ENCODE results near the gene COL18A1.

The COL18A1 gene

DNA sequence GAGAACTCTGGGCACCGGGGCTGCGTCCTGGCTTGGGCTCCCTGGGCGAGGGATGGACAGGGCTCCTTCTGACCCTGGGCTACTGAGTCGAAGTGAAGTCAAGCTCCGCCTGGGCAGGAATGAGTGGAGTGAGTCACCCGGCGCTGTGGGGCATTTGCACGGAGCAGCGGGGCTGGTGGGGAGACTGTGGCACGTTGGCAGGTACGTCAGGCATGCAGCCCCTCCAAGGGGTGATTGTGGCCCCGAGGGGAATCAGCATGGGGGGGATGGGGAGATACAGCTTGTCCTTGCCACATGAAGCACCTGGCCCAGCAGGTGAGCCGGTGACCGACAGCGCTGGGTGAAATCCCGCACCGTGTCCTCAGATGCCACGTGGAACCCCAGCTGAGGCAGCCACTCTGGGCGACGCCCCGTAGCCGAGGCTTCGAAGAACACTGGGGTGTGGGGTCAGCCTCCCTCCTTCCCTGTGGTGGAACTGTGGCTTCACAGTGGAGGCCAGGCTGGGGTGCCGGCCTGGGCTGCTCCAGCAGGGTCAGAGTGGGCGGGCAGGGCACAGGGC is 62.3 kb downstream of the COL18A1 start:
- H3K27ac ChIP-seq, result no peak overlapping the region
- in situ Hi-C loops (cut with HindIII; ENCODE audit: low pct_ligation_motif_present, low sequenced_read_pairs), result no loop called here
- peaks cover 18% of the 10 kb centered on the region for H3K36me3 ChIP-seq (replicated peaks)
- DNase-seq, result peak; percentile 22
- TF ChIP-seq, protein P1, sequence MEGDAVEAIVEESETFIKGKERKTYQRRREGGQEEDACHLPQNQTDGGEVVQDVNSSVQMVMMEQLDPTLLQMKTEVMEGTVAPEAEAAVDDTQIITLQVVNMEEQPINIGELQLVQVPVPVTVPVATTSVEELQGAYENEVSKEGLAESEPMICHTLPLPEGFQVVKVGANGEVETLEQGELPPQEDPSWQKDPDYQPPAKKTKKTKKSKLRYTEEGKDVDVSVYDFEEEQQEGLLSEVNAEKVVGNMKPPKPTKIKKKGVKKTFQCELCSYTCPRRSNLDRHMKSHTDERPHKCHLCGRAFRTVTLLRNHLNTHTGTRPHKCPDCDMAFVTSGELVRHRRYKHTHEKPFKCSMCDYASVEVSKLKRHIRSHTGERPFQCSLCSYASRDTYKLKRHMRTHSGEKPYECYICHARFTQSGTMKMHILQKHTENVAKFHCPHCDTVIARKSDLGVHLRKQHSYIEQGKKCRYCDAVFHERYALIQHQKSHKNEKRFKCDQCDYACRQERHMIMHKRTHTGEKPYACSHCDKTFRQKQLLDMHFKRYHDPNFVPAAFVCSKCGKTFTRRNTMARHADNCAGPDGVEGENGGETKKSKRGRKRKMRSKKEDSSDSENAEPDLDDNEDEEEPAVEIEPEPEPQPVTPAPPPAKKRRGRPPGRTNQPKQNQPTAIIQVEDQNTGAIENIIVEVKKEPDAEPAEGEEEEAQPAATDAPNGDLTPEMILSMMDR (IDR thresholded peaks at IDR 0.05; ENCODE audit: low read depth, low read length, missing control alignments), result no peak
- no peak overlapping the region for H3K4me3 ChIP-seq (ENCODE audit: low read depth, low read length)
- no peaks in the 10 kb centered on the region for H3K27me3 ChIP-seq (replicated peaks)

DNA sequence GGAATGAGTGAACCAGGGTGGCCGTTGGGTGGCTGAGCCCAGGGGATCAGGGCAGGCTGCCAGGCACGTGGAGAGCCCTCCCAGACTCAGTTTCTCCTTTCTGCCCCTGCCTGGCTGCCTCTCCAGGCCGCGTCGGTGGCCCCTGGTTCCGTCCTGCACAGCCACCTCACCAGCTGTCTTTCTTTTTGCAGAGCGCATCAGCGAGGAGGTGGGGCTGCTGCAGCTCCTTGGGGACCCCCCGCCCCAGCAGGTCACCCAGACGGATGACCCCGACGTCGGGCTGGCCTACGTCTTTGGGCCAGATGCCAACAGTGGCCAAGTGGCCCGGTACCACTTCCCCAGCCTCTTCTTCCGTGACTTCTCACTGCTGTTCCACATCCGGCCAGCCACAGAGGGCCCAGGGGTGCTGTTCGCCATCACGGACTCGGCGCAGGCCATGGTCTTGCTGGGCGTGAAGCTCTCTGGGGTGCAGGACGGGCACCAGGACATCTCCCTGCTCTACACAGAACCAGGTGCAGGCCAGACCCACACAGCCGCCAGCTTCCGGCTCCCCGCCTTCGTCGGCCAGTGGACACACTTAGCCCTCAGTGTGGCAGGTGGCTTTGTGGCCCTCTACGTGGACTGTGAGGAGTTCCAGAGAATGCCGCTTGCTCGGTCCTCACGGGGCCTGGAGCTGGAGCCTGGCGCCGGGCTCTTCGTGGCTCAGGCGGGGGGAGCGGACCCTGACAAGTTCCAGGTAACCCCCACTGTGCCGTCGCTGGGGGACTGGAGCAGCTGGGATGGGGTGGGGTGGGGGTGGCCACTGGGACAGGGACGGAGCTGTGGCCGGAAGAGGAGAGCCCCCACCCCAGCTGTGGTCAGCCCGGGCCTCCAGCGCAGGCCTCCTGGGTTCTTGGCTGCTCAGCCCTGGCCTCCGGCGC is 63.3 kb downstream of the COL18A1 start:
- Histone ChIP-seq H3K27me3 (replicated peaks) (no peaks in the 10 kb centered on the region), H3K4me3 (ENCODE audit: low read depth, low read length) (no peak overlapping the region), H3K27ac (no peak overlapping the region), H3K36me3 (replicated peaks) (peaks cover 22% of the 10 kb centered on the region)
- in situ Hi-C loops (cut with HindIII; ENCODE audit: low pct_ligation_motif_present, low sequenced_read_pairs), result no loop called here
- DNase-seq, result no peak
- TF ChIP-seq, protein P1 (IDR thresholded peaks at IDR 0.05; ENCODE audit: low read depth, low read length, missing control alignments), result no peak

DNA sequence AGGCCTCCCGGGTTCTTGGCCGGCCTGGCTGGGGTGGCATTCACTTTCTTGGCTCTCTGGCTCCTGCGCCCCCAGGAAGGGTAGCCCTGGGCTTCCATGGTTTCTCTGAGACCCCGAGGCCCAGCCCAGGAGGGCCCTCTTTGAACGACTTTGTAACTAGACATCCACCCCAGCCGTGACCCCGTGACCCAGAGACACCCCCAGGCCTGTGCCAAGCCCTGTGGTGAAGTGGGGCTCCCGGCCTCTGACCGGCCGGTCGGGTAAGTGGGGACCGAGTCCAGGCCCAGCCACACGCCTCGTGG is 64.0 kb downstream of the COL18A1 start:
- H3K27ac ChIP-seq, result no peak overlapping the region
- no peak overlapping the region for H3K4me3 ChIP-seq (ENCODE audit: low read depth, low read length)
- peaks cover 25% of the 10 kb centered on the region for H3K36me3 ChIP-seq (replicated peaks)
- in situ Hi-C loops (cut with HindIII; ENCODE audit: low pct_ligation_motif_present, low sequenced_read_pairs), result no loop called here
- H3K27me3 ChIP-seq (replicated peaks), result no peaks in the 10 kb centered on the region
- TF ChIP-seq, protein P1 (IDR thresholded peaks at IDR 0.05; ENCODE audit: low read depth, low read length, missing control alignments), result no peak
- no peak for DNase-seq

DNA sequence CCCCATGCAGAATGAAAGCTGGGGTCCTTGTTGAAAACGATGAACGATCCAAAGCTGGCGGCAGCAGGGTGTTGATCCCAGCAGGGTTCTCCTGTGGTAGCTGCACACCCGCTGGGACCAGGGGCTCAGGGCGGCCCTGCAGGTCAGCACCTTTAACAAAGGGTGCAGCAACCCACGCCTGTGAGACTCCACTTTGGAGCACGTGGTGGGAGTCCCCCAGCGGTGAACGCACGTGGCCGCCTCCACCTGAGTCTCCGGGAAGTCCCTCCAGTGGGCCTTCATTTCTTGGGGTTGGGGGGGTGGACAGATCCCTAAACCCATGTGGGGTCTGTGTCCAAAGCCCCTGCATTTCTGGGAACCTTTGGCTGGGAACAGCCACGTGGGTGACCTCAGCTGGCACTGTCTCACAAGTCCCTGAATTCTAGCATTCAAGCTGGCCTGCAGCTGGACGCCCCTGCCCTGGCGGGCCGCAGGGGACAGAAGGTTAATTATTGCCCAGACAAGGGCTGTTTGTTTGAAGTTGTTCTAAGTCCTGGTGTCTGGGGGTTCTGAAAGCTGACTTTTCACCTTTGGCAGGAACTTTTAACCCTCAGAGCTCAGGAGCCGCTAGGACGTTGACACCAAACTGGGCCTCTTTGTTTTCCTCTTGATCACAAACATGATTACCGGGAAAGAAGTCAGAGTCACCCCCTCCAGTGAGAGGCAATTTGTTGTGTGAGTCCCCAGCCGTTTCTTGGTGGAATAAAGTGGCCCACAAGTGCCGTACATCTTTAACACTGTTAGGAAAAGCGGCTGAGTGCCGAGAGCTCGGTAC is 64.5 kb downstream of the COL18A1 start:
- in situ Hi-C loops (cut with HindIII; ENCODE audit: low pct_ligation_motif_present, low sequenced_read_pairs), result no loop called here
- H3K27ac ChIP-seq, result peak overlapping the region; percentile 87
- H3K27me3 ChIP-seq (replicated peaks), result no peaks in the 10 kb centered on the region
- no peak for DNase-seq
- TF ChIP-seq, protein P1 (IDR thresholded peaks at IDR 0.05; ENCODE audit: low read depth, low read length, missing control alignments), result no peak
- no peak overlapping the region for H3K4me3 ChIP-seq (ENCODE audit: low read depth, low read length)
- peaks cover 26% of the 10 kb centered on the region for H3K36me3 ChIP-seq (replicated peaks)

DNA sequence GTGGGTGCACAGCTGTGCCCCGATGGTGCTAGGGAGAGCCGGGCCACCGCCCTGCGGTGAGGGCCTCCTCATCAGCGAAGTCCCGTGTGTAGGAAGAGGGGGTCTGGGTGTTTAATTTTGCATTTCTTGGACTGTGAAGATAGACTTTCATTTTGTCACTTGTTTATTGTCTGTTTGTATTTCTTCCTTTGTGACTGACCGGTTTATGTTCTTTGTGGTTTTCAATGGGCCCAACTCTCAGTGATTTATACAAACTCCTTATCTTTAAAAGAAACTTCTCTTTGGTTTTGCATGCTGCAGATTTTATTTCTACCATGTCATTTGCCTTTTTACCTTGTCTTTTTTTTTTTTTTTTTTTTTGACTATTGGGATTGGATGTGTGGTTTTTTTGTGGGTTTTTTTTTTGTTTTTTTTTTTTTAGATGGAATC is 65.1 kb downstream of the COL18A1 start:
- no peak for DNase-seq
- H3K36me3 ChIP-seq (replicated peaks), result peaks cover 32% of the 10 kb centered on the region
- no peak overlapping the region for H3K4me3 ChIP-seq (ENCODE audit: low read depth, low read length)
- TF ChIP-seq, protein P1 (IDR thresholded peaks at IDR 0.05; ENCODE audit: low read depth, low read length, missing control alignments), result no peak
- H3K27me3 ChIP-seq (replicated peaks), result no peaks in the 10 kb centered on the region
- in situ Hi-C loops (cut with HindIII; ENCODE audit: low pct_ligation_motif_present, low sequenced_read_pairs), result no loop called here
- H3K27ac ChIP-seq, result peak overlapping the region; percentile 87
